Calu3 (cell line): ENCODE data around the gene SCRN2. TPM values are rescaled to one million over a fixed set of nuclear protein-coding genes. Genes with fewer than 3 reads are reported as not detected.

Experiments
- BruUV-seq: library from RNA; stranded (reverse); fragments of 400-500 nt; replicated peaks from 2 replicates; lab custom pipeline; 2021; lab: Mats Ljungman, UMichigan
- CTCF ChIA-PET: fragments of 300-600 bp; sonication (Branson Sonifier 250); formaldehyde crosslinking; loops from one replicate; lab custom pipeline; 2022; ENCODE audit warnings: antibody characterized with exemption; lab: Charles Lee
- DNase-seq: peaks from one replicate; pipeline ENCODE4 v3.0.0; 2022
- H3K27ac Mint-ChIP-seq: one replicate; pipeline ENCODE4 v1.8.0; 2022; ENCODE audit warnings: mixed read lengths; ENCODE audit not compliant: unreplicated experiment
- H3K27me3 Mint-ChIP-seq: one replicate; pipeline ENCODE4 v1.8.0; 2022; ENCODE audit warnings: mixed read lengths; ENCODE audit not compliant: unreplicated experiment
- H3K36me3 Mint-ChIP-seq: one replicate; pipeline ENCODE4 v1.8.0; 2022; ENCODE audit warnings: mild to moderate bottlenecking, moderate library complexity, mixed read lengths; ENCODE audit not compliant: insufficient read depth, unreplicated experiment
- H3K4me1 Mint-ChIP-seq: one replicate; pipeline ENCODE4 v1.8.0; 2022; ENCODE audit warnings: mild to moderate bottlenecking, low read depth, mixed read lengths; ENCODE audit not compliant: unreplicated experiment
- H3K4me3 Mint-ChIP-seq: one replicate; pipeline ENCODE4 v1.8.0; 2022; ENCODE audit warnings: mild to moderate bottlenecking, low read depth, moderate library complexity, mixed read lengths; ENCODE audit not compliant: unreplicated experiment
- H3K9me3 Mint-ChIP-seq: one replicate; pipeline ENCODE4 v1.8.0; 2022; ENCODE audit warnings: low read depth, mixed read lengths; ENCODE audit not compliant: unreplicated experiment
- CTCF ChIP-seq: fragments of 200-600 bp; IDR thresholded peaks from one replicate; pipeline ENCODE4 v1.8.0; 2022; ENCODE audit warnings: antibody characterized with exemption; ENCODE audit not compliant: unreplicated experiment
- intact Hi-C: fragments of 100-400 bp; cut with micrococcal nuclease; formaldehyde crosslinking; loops from one replicate; pipeline ENCODE4 v1.10.0; 2022; ENCODE audit not compliant: unreplicated experiment
- total RNA-seq: library from RNA; stranded (reverse); gene quantifications from 2 replicates; pipeline ENCODE4 v1.2.3, GENCODE V29; 2022

The SCRN2 gene
- total RNA-seq, 1 experiment from 2014 or later = 37.0 TPM

- Mint-ChIP-seq H3K9me3 (no peaks in the 10 kb centered on the region), H3K4me3 (no peak overlapping the region), H3K4me1 (peaks cover 17% of the 10 kb centered on the region), H3K36me3 (peaks cover 46% of the 10 kb centered on the region), H3K27ac (no peak overlapping the region), H3K27me3 (no peaks in the 10 kb centered on the region)
- CTCF ChIA-PET = no interaction called here
- no TSS peak for BruUV-seq
- intact Hi-C loops = no loop called here
- no peak for DNase-seq
- no peak for TF ChIP-seq CTCF
Measured at GRCh38 chr17:47818002-47818695, 22.9 kb downstream of the SCRN2 start.

- no TSS peak for BruUV-seq
Measured at GRCh38 chr17:47816947-47817346, 24.1 kb downstream of the SCRN2 start.

GRCh38 chr17:47816111-47816735 is 24.9 kb downstream of the SCRN2 start:
- TF ChIP-seq CTCF = no peak
- no peak overlapping the region for H3K4me3 Mint-ChIP-seq
- DNase-seq = no peak
- H3K27me3 Mint-ChIP-seq = no peaks in the 10 kb centered on the region
- no peaks in the 10 kb centered on the region for H3K9me3 Mint-ChIP-seq
- intact Hi-C loops = no loop called here
- CTCF ChIA-PET = no interaction called here
- BruUV-seq = no TSS peak
- H3K4me1 Mint-ChIP-seq = peaks cover 29% of the 10 kb centered on the region
- peaks cover 48% of the 10 kb centered on the region for H3K36me3 Mint-ChIP-seq
- no peak overlapping the region for H3K27ac Mint-ChIP-seq

More at GRCh38 chr17:47816947-47817346, 24.1 kb downstream of the SCRN2 start:
- peaks cover 22% of the 10 kb centered on the region for H3K4me1 Mint-ChIP-seq
- DNase-seq = no peak
- H3K9me3 Mint-ChIP-seq = no peaks in the 10 kb centered on the region
- CTCF ChIA-PET = no interaction called here
- no peak overlapping the region for H3K4me3 Mint-ChIP-seq
- TF ChIP-seq CTCF = no peak
- H3K36me3 Mint-ChIP-seq = peaks cover 51% of the 10 kb centered on the region
- intact Hi-C loops = no loop called here
- no peaks in the 10 kb centered on the region for H3K27me3 Mint-ChIP-seq
- H3K27ac Mint-ChIP-seq = no peak overlapping the region

- Mint-ChIP-seq H3K27me3 (no peaks in the 10 kb centered on the region), H3K9me3 (no peaks in the 10 kb centered on the region), H3K36me3 (peaks cover 42% of the 10 kb centered on the region), H3K4me1 (peaks cover 30% of the 10 kb centered on the region), H3K27ac (no peak overlapping the region), H3K4me3 (no peak overlapping the region)
- no TSS peak for BruUV-seq
- TF ChIP-seq CTCF = no peak
- CTCF ChIA-PET = interaction anchor here (0.7 kb wide), 1 partner anchor 187 kb away, joined by 4 read pairs; no protein-coding TSS in a partner anchor
- intact Hi-C loops = no loop called here
- DNase-seq = no peak
Measured at GRCh38 chr17:47815106-47815918, 25.8 kb downstream of the SCRN2 start.
